Stromal cell of bone marrow (primary cell): ENCODE results near the gene LUZP2.
"Not testable (repeated sequence)": the region's sequence is repeated elsewhere in the genome, so short reads cannot be mapped to it uniquely, and the experiment has no call there.

Experiments
- DNase-seq: peaks from one replicate; pipeline ENCODE4 v3.0.0-alpha.2; 2012; ENCODE audit warnings: low read depth

The LUZP2 gene

DNA sequence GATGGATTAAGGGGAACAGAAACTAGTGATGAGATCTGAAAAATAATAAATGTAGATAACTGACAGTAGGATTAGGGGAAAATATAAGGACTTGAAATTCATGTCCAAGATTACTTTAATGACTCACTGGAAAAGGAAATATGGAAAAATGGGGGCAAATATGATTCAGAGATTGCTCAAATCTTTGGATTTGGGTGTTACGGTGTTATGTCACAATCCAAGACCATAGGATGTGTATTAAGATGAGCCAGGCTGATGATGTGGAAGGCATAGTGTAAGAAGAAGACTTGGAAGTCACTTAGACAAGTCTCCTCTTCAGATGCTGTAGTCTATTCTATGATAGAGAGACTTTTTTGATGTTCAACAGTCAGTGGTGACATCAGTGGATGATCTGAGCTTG is 323.7 kb downstream of the LUZP2 start:
- DNase-seq = no peak

DNA sequence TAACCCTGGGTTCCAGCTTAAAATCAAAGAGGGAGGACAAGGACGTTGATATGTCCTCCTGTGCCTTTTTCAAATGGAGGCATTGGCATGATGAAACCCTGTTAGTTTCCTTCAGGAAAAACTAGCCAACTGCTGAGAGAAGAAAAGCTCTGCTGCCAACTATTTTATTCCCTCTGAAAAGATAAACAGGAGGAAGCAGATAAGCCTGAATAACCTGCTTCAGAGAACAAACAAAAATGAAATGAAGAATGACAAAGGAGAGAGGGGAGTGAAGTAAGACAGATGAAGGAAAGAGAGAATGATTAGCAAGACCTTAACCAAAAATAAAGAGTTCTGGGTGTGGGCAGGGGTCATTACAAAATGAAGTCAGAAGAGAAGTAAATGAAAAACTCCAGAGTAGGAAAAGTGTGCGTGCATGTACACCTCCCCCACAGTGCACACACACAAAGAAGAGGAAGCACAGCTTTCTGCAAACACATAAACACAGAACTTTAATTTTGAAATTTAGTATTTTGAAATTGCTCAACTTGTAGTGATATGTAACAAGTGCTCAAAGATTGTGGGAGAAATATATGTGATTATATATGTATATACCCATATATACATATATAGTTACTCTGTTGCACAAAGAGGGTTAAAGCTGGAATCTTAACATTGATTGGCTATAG is 332.2 kb downstream of the LUZP2 start:
- no peak for DNase-seq

DNA sequence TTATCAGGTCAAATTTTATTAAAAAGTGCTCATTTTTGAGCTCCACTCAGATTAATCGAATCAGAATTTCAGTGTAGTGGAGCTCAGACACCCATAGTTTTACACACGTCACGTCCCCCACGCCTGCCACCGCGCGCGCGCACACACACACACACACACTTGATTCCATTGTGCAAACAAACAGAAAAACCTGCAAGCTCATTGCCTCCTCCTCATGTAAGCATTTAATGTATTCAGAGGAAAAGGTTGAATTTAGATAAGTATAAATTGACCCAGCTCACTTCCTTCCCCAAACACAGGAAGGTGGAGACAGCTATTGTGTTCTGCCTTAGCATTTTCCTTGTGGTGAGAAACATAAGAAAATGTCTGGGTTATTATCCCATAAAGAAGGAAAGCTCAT is 336.7 kb downstream of the LUZP2 start:
- no peak for DNase-seq

DNA sequence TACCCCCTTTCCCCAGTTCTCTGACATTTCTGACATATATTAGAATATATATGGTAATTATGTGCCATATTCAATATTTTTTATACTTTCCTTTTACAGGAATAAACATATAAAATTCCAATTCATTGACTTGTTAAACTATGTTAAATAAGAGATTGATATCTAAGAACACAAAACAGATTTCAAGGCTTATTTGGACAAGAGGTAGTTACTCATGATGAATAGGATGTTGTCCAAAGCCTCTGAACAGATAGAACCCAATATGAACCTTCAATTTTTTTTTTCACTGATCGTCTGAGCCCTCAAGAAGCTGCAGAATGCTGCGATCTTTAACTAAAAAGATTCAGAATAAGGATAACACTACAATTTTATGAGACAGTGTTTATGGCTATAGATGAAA is 340.3 kb downstream of the LUZP2 start:
- DNase-seq = no peak

DNA sequence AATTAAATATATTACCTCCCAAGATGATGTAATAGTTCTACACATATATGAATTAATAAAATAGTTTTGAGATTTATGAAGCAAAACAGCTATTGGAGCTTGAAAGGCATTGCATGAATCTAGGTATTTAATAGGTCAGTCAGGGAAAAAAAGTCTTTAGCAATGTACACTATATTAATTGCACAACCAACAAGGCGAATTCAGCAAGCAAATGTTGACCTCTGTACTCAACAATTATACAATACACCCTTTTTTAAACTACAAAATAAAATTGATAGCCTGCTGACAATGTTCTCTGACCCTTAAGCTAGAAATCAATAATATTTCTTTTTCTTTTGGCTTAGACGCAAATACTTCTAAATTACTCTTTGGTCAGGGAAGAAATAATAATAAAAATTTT is 345.5 kb downstream of the LUZP2 start:
- DNase-seq = no peak

DNA sequence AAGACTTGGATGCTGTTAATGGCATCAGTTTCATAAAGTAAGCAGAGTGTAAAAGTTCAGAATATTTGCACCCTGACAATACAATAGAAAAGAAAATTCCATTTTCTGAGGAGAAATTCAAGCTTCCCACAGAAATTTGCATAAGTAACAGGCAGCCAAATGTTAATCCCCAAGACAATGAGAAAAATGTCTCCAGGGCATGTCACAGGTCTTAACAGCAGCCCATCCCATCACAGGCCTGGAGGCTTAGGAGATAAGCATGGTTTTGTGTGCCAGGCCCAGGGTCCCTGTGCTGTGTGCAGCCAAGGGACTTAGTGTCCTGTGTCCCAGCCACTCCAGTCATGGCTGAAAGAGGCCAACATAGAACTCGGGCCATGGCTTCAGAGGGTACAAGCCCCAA is 347.6 kb downstream of the LUZP2 start:
- no peak for DNase-seq

DNA sequence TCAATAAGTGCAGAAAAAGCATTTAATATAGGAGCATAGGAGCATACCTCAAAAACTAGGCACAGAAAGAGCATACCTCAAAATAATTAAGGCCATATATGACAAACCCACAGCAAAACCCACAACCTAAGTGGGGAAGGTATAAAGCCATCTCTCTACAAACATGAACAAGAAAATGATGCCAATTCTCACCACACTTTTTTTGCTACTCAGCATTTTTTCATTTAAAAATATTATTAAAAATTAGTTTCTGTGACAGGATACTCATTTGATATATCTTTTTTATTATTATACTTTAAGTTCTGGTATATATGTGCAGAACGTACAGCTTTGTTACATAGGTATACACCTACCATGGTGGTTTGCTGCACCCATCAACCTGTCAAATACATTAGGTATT is 352.0 kb downstream of the LUZP2 start:
- DNase-seq = no peak

GRCh38 chr11:24855951-24856350 is 359.1 kb downstream of the LUZP2 start:
- DNase-seq = no peak

DNA sequence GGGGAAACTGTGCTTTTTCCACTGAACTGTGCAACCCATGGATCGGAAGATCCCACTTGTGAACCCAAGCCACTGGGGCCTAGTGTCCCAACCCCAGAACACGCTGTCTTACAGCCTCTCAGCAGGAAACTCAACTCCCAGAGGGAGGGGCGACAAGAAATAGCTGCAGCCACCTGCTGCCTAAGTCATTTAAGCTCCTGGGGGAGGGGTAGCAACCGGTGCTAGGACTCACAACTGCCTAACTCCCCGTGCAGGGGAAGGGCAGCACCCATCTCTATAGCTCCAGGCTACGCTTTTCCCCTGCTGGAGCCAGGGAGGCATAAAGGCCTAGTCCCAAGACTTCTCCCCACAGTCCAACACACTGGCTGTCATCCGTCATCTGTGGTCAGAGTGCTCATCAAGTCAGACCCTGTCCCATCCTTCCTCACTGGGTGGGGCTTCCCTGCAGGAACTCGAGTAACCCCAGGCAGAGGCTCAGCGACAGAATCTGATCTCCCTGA is 363.0 kb downstream of the LUZP2 start:
- no peak for DNase-seq

DNA sequence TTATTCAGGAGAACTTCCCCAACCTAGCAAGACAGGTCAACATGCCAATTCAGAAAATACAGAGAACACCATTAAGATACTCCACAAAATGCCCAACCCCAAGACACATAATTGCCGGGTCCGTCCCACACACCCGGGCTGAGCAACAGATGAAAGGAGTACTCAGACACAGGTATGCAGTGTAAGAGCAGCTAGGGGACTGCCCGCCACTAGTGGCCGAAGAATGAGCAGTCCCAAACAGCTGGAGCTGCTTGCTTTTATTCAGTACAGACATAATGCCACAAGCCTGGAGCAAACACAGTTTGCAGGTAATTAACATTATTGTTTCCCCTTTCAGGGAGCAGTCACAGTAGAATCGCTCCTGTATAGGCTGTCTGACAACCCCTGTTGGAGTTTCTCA is 364.6 kb downstream of the LUZP2 start:
- DNase-seq = no peak

DNA sequence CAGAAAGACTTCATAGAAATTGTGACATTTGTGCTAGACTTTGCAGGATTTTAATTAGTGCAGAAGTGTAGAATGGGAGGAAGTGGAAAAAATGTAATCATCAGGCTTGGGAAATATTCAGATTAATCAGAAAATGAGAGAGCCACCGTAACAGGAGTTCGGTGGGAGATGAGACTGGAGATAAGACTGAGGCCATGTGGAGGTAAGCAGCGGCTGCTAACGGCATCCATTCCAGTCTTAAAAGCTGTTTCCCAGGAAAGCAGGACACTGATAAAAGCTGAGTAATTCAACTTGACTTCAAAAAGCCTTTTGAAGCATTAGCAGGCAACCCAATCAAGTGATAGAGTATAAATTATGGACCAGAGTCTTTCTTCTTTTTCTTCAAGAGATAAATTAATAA is 369.9 kb downstream of the LUZP2 start:
- DNase-seq = no peak

DNA sequence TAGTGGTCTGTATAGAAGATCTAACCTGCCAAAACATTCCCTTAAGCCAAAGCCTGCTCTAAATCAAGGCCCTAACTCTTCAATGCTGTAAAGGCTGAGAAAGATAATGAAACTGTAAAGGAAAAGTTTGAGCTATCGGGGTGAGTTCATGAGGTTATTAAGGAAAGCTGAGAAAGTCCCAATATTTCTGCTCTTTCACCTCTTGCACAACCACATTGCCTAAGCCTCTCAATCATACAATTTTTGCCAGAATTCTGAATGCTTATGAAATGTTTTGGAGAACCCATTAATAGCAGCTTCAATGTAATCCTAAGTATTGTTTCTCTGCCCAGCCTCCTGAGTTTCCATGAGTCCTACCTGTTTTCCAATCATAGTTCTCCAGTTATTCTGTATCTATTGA is 373.2 kb downstream of the LUZP2 start:
- DNase-seq = no peak

DNA sequence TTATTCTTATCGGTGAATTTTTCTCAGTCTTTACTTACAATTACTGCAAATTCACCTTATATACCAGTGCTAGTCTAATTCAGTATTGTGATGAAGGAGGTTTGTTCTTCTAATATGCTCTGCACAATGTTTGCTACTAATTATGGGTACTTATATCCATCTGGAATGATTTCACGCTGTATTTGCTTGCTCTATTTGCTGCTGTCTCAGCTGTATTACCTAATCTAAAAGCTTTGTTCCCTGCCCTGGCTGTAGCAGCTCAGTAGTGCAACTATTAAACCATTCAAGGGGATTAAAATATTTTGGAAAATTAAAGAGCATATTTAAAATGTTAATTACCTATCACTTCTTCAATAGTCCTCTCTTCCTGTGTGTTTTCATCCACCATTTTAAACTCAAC is 375.3 kb downstream of the LUZP2 start:
- no peak for DNase-seq

- DNase-seq = no peak
These were observed 375.9 kb downstream of the LUZP2 start for GRCh38 chr11:24872651-24873311.

- DNase-seq = no peak
These were observed 384.1 kb downstream of the LUZP2 start for GRCh38 chr11:24880962-24881361.

GRCh38 chr11:24885580-24886173 is 388.8 kb downstream of the LUZP2 start:
- no peak for DNase-seq

DNA sequence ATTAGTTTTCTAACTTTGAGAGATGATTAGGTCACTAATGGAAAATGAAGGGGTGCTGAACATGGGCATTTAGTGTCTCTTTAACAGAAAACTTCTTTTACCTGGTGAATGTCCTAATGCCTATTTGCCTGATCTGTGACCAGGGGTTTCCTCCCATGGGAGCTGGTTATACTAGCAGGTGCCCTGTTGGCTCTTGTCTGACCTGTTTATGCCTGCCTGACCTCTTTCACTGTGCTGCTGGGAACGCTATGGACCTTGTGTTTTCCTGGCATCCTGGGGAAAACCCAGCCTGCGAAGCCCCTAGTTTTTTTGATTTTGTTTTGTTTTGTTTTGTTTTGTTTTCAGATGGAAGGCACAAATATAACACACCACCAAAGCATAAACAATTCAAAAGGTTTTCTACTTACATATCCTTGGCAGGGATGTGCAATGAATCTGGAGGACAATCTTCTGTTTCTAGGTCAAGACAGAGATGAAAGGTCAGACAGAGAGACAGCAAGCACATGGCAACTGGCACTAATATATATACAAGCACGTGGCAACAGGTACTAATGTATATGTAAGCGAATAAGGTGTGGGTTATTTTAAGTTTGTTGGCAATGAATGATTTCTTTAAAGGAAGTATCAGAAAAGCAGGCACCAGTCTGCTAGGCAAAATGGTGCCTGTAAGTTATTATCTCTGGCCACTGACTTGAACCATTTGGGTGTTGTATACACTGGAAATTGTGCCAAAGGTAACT is 390.2 kb downstream of the LUZP2 start:
- DNase-seq = no peak

- DNase-seq = no peak
These were observed 393.6 kb downstream of the LUZP2 start for GRCh38 chr11:24890426-24890825.

- DNase-seq = not testable (repeated sequence)
These were observed 395.1 kb downstream of the LUZP2 start for GRCh38 chr11:24891845-24892492.

DNA sequence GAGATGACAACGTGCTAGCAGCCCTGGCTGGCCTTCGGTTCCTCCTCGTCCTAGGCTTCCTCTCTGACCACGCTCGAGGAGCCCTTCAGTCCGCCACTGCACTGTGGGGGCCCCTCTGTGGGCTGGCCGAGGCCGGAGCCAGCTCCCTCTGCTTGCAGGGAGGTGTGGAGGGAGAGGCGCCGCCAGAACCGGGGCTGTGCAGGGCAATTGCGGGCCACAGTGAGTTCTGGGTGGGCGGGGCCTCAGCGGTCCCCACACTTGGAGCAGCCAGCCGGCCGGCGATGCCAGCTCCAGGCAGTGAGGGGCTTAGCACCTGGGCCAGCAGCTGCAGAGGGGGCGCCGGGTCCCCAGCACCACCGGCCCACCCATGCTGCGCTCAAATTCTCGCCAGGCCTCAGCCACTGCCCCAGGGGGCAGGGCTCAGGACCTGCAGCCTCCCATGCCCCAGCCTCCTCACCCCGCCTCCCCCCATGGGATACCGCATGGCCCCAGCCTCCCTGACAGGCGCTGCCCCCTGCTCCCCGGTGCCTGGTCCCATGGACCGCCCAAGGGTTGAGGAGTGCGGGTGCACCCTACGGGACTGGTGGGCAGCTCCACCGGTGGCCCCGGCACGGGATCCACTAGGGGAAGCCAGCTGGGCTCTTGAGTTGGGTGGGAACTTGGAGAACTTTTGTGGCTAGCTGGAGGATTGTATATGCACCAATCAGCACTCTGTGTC is 399.4 kb downstream of the LUZP2 start:
- no peak for DNase-seq

GRCh38 chr11:24900514-24900913 is 403.7 kb downstream of the LUZP2 start:
- no peak for DNase-seq
